GM19452 (cell line): ENCODE data around the gene CAMK1D.
"Not testable (repeated sequence)": the region's sequence is repeated elsewhere in the genome, so short reads cannot be mapped to it uniquely, and the experiment has no call there.

Experiments
- ATAC-seq: cut with Tn5 transposase; IDR thresholded peaks from one replicate; pipeline ENCODE4 v1.9.1; 2021; ENCODE audit not compliant: unreplicated experiment

CAMK1D gene

GRCh38 chr10:12423896-12424295, 74.5 kb downstream of the CAMK1D start:
- ATAC-seq: no peak

GRCh38 chr10:12427276-12427675, 77.9 kb downstream of the CAMK1D start:
- no peak for ATAC-seq

GRCh38 chr10:12428447-12429135, 79.2 kb downstream of the CAMK1D start:
- no peak for ATAC-seq

GRCh38 chr10:12430406-12430982, 81.1 kb downstream of the CAMK1D start:
- ATAC-seq: no peak

GRCh38 chr10:12431151-12432101, 82.1 kb downstream of the CAMK1D start:
- no peak for ATAC-seq

GRCh38 chr10:12432402-12433189, 83.2 kb downstream of the CAMK1D start:
- ATAC-seq: no peak

- ATAC-seq: no peak
Observed at GRCh38 chr10:12434277-12434676, 84.9 kb downstream of the CAMK1D start.

- ATAC-seq: not testable (repeated sequence)
Observed at GRCh38 chr10:12434677-12435076, 85.3 kb downstream of the CAMK1D start.

GRCh38 chr10:12435348-12435747, 86.0 kb downstream of the CAMK1D start:
- no peak for ATAC-seq

- no peak for ATAC-seq
Observed at GRCh38 chr10:12438919-12439692, 89.8 kb downstream of the CAMK1D start.

GRCh38 chr10:12439767-12440166, 90.4 kb downstream of the CAMK1D start:
- ATAC-seq: not testable (repeated sequence)

GRCh38 chr10:12443026-12443425, 93.7 kb downstream of the CAMK1D start:
- no peak for ATAC-seq

GRCh38 chr10:12444981-12445700, 95.8 kb downstream of the CAMK1D start:
- ATAC-seq: no peak

GRCh38 chr10:12445701-12446334, 96.5 kb downstream of the CAMK1D start:
- ATAC-seq: no peak

GRCh38 chr10:12448340-12448728, 99.0 kb downstream of the CAMK1D start:
- ATAC-seq: no peak

GRCh38 chr10:12448729-12449391, 99.5 kb downstream of the CAMK1D start:
- ATAC-seq: peak; percentile 78

GRCh38 chr10:12455318-12455717, 106.0 kb downstream of the CAMK1D start:
- no peak for ATAC-seq

GRCh38 chr10:12455766-12456165, 106.4 kb downstream of the CAMK1D start:
- ATAC-seq: no peak

- no peak for ATAC-seq
Observed at GRCh38 chr10:12459340-12459739, 110.0 kb downstream of the CAMK1D start.
